Endothelial cell of umbilical vein (primary cell): ENCODE measurements around the gene UBXN1.

Experiments
- EZH2 ChIP-seq: IDR thresholded peaks from 2 replicates; pipeline ENCODE4 v1.6.1; 2012; ENCODE audit warnings: borderline replicate concordance, low read depth, mild to moderate bottlenecking, moderate library complexity, low read length, inconsistent platforms; ENCODE audit not compliant: severe bottlenecking
- MYC ChIP-seq: IDR thresholded peaks from one replicate; pipeline ENCODE4 v1.6.1; 2011; ENCODE audit warnings: mild to moderate bottlenecking, low read depth, low read length
- POLR2A ChIP-seq: IDR thresholded peaks from 2 replicates; pipeline ENCODE4 v1.6.1; 2012; ENCODE audit warnings: low read depth, mild to moderate bottlenecking, control low read depth, low read length
- POLR2AphosphoS5 ChIP-seq: IDR thresholded peaks from 2 replicates; pipeline ENCODE4 v1.6.1; 2012; ENCODE audit warnings: low read depth, mild to moderate bottlenecking, control low read depth, low read length, moderate library complexity; ENCODE audit not compliant: insufficient read depth
- TF ChIP-seq, protein P1 (sequence below), 2 donors: IDR thresholded peaks; 1 replicate in 1 of 2; 2 replicates in 1 of 2; pipeline ENCODE4 v1.5.1; 2011; ENCODE audit warnings: low read length in 2 of 2, mild to moderate bottlenecking in 2 of 2, moderate library complexity in 2 of 2, control low read depth in 1 of 2, inconsistent platforms in 1 of 2, low read depth in 1 of 2; ENCODE audit not compliant: insufficient read depth in 1 of 2; ENCODE audit errors: extremely low read depth in 1 of 2

- TF ChIP-seq, protein P1, sequence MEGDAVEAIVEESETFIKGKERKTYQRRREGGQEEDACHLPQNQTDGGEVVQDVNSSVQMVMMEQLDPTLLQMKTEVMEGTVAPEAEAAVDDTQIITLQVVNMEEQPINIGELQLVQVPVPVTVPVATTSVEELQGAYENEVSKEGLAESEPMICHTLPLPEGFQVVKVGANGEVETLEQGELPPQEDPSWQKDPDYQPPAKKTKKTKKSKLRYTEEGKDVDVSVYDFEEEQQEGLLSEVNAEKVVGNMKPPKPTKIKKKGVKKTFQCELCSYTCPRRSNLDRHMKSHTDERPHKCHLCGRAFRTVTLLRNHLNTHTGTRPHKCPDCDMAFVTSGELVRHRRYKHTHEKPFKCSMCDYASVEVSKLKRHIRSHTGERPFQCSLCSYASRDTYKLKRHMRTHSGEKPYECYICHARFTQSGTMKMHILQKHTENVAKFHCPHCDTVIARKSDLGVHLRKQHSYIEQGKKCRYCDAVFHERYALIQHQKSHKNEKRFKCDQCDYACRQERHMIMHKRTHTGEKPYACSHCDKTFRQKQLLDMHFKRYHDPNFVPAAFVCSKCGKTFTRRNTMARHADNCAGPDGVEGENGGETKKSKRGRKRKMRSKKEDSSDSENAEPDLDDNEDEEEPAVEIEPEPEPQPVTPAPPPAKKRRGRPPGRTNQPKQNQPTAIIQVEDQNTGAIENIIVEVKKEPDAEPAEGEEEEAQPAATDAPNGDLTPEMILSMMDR (IDR thresholded peaks at IDR 0.05; ENCODE audit: extremely low read depth in 1 of 2, insufficient read depth in 1 of 2, low read depth in 1 of 2, low read length in 2 of 2), result no peak
- TF ChIP-seq EZH2 (no peak), POLR2AphosphoS5 (no peak), POLR2A (no peak), MYC (no peak)
Observed at GRCh38 chr11:62712276-62712812, 33.5 kb upstream of the UBXN1 start.
